Activated CD4-positive, alpha-beta T cell treated with anti-CD3 and anti-CD28 coated beads, Interleukin-2, Interleukin-4, amounts not matched to agents 100 ng/mL and 50 ng/mL, durations not matched to agents 16 hours and 8 hours (primary cell): ENCODE data around the gene ATP2B1.

ENCODE experiments used
- DNase-seq: peaks from one replicate; pipeline ENCODE4 v3.0.0-alpha.2; 2020; ENCODE audit warnings: low spot score

ATP2B1 gene

GRCh38 chr12:89657066-89657465 is 51.6 kb downstream of the ATP2B1 start:
- no peak for DNase-seq

DNA sequence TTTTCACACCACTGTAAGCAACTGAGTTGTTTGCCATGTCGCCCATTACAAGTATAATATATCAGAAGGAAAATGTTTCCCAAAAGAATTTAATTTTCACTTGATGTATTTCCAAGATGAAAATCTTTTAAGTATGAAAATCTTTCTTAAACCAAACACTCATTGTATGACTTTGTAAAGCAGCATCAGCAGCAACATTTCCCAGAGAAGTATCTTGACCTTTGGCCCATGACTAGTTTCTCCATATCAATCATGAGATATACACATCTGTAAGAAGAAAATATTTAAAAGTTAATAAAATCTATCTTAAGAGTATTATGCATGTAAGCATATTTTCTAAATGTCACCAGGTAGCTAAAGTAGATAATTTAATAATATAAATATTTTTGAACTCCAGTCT is 52.8 kb downstream of the ATP2B1 start:
- no peak for DNase-seq

- DNase-seq = no peak
Observed at GRCh38 chr12:89651192-89651591, 57.4 kb downstream of the ATP2B1 start.

DNA sequence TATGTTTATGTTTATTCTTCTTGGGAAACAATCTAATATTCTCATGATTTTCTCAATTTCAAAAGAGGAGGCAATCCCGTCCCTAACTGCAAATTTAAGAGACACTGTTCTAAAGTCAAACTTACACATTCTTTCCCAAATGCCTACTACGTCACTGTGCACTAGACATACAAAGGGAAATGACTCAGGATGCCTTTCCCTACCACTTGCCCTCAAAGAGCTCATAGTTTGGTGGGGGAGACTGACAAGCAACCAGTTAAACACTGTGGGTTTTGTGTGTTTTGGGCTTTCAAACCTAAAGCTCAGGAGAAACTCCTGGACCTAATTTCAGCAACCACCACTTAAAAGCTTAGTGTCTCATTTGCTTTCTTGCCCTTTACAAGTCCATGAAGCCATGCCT is 58.4 kb downstream of the ATP2B1 start:
- DNase-seq = no peak

- DNase-seq = no peak
Observed at GRCh38 chr12:89649820-89650219, 58.8 kb downstream of the ATP2B1 start.

DNA sequence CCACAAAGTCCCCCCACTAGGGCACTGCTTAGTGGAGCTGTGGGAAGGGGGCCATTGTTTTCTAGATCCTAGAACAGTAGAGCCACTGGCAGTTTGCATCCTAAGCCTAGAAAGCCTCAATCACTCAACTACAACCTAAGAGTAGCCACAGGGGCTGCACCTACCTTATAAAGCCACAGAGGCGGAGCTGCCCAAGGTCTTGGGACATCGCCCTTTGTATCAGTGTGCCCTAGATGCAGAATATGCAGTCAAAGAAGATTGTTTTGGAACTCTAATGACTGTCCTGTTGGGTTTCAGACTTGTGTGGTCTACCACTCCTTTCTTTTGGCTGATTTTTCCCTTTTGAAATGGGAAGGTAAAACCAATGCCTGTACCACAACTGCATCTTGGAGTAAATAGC is 59.5 kb downstream of the ATP2B1 start:
- no peak for DNase-seq

- no peak for DNase-seq
Observed at GRCh38 chr12:89648211-89648930, 60.3 kb downstream of the ATP2B1 start.

DNA sequence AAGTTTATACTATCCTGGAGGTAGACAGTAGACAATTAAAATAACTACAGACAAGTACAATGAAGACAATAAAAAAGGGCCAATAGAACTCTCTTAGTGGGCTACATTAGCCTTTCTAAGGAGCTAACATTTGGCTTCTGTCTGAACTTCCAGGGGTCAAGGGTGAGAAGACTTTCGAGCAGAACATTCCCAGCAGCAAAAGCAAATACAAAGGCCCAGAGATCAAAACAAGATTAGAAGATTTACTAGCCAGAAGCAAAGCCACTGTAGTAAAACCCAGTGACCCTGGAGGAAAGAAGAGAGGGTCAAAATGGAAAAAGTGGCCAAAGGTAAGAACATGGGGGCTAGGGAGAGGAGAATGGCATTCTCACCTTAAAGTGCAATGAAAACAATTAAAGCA is 63.2 kb downstream of the ATP2B1 start:
- DNase-seq = no peak

DNA sequence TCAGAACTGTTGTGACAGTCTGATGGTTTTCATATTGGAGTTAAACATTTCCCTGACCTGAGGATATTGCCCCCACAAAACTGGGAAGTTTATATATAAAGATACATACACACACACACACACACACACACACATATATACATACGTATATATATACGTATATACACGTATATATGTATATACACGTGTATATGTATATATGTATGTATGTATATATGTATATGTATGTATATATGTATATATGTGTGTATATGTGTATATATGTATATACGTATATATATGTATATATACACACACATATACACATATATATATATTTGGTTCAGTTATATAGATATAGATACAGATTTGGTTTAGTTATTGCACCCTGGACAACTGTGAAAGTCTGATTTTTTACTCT is 65.7 kb downstream of the ATP2B1 start:
- DNase-seq = no peak

- DNase-seq = no peak
Observed at GRCh38 chr12:89636776-89637160, 71.9 kb downstream of the ATP2B1 start.

GRCh38 chr12:89636052-89636775 is 72.4 kb downstream of the ATP2B1 start:
- DNase-seq = peak; percentile 66

- no peak for DNase-seq
Observed at GRCh38 chr12:89634508-89634907, 74.1 kb downstream of the ATP2B1 start.

DNA sequence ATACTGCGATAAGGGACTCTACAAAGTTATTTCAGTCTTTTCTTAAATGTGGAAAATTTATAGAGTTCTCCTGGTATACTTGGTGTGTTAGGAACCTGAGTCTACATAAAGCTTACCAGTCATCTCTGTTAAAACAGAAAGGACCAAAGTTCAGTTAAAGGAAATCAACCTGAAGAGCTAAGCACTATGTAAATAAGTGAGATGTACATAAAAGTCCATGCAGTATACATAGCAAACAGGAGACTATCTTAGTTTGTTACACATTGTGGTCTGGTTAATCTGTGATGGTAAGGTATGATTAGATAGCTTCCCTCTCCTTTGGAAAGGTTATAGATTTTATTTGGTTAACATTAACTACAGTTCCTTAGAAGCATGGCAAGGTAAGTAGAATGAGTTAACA is 75.9 kb downstream of the ATP2B1 start:
- no peak for DNase-seq

DNA sequence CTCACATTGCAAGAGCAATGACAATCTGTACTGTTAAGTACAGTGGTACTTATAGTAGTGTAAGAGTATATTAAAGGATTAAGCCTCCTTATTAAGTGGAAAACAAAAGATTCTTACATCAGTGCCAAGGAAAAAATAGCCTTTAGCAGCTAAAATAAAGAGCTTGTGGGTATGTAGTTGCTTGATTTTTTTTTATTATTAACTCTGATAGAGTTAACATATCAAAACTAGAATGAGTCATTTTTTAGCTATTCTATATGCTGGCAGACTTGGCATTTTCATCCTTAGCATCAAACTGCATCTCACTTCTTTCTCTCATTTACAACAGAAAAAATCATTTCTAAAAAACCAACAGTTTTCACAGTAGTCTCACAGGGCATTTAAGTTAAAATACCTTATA is 86.5 kb downstream of the ATP2B1 start:
- DNase-seq = no peak

- DNase-seq = no peak
Observed at GRCh38 chr12:89621521-89621920, 87.1 kb downstream of the ATP2B1 start.

DNA sequence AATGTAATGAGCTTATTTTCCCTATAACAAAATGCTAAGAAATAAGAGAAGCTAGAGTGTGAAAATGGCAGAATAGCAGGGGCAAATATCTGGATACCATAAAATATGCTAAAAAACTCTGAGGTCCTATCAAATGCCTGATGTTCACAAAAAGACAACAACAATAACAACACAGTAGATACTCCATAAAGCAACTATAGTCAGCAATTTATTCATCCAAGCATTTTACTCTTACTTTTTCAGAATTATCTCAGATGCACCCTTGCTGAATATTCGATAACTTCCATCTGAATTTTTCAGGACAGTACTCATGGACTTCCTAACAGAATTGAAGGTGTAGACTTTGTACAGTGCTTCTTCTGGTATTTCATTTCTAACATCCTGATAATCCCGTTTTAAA is 88.9 kb downstream of the ATP2B1 start:
- DNase-seq = no peak

GRCh38 chr12:89618113-89618862 is 90.3 kb downstream of the ATP2B1 start:
- no peak for DNase-seq

GRCh38 chr12:89610366-89610765 is 98.3 kb downstream of the ATP2B1 start:
- no peak for DNase-seq

DNA sequence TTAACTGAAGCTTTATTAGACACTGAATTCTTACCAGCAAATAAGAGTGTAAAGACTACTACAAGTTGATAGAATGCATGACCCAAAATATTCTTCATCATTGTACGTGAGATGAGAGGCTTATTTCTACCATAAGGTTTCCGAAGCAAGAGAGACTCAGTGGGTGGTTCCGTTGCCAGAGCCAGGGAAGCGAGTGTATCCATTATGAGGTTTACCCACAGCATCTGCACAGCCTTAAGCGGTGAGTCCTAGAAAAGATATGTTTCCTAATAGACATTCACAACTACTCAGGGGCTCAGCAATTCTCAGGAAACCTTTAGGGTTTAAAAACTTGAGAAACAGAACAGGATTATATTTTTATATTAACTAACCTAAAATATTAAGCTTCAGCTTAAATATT is 105.0 kb downstream of the ATP2B1 start:
- no peak for DNase-seq

DNA sequence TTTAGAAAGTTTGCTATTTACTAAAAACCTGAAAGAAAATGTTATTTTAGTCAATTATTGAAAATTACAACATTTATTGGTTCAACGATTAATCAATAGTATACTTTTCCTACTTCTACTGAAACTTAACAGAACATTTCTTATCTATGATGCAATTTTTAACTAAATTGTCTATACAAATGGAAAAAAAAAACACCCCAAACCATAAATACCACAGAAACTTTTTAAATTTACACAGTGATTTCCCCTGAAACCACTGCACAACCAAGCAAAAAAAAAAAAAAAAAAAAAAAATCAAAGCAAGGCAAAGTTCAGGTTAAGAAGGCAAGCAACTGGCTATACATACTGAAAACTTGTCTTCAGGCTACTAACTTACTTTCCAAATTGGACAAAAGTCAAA is 110.9 kb downstream of the ATP2B1 start:
- DNase-seq = peak; percentile 27

DNA sequence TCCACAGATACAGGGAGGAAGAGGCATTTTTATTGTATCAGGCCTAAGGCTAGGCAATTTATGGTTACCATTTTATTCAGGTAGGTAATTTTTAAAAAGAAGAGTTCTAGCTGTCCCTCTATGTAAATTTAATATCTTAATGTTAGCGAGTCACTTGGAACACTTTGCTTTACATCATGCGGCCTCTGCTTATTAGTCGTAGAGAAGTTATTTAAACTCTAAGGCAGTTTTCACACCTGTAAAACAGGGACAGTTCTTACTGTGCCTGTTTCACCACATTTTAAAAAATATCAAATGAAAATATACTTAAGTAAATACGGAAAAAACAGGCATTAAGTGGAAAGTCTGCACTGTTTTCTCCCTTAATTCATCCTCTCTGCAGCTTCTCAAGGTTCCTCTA is 111.4 kb downstream of the ATP2B1 start:
- no peak for DNase-seq

DNA sequence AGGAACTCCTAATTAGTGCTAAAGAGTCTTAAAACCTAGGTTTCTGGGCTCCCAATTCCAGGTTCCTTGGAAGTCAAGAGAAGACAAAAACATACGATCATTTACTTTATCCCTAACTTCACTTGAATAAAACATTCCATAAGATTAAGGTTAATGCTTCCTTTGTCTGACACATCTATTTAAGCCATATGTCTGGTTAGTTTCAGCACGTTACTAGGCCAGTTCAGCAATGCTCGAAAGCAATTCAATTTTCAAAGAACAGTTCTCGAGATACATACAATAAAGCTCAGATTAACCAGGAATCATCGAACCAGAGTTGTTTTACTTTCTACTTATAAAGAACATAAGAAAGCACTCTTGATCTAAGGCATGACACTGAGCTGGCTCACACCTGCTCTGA is 114.8 kb downstream of the ATP2B1 start:
- no peak for DNase-seq

GRCh38 chr12:89593233-89593632 is 115.4 kb downstream of the ATP2B1 start:
- DNase-seq = no peak
